Measurements from ENCODE around the gene RPL36AL.

The RPL36AL gene

GRCh38 chr14:49579841-49580240 is 40.6 kb downstream of the RPL36AL start:
- DNase-seq = no peak

DNA sequence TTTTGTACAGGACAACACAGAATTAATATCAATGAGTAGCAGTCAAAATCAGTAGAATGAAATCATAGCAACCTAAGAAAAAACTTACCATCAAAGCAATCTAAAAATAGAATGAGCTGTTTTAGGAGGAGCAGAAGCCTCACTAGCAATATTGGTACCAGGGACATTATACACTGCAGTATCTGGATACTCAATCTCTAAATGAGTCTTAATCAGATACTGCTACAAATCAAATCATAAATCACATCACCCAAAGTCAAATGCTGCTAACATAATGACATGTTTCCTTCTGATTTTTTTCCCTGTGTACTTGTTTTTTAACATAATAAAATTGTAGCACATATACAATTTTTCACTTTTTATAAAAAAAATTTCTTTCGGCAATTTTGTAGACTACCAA is 42.3 kb downstream of the RPL36AL start:
- DNase-seq = no peak

GRCh38 chr14:49574038-49574437 is 46.4 kb downstream of the RPL36AL start:
- DNase-seq = no peak

DNA sequence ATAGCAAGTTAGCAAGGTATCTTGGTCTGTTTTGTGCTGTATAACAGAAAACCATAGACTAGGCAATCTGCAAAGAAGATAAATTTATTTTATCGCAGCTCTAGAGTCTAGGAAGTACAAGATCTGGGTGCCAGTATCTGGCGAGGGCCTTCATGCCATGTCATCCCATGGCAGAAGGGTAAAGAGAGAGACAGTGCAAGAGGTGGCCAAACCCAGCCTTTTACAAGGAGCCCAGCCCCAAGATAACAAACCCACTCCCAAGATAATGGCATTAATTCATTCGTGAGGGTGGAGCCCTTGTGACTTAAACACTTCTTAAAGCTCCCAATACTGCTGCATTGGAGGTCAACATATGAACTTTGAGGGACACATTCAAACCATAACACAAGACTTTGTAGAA is 51.1 kb downstream of the RPL36AL start:
- DNase-seq = no peak
